ENCODE data around the gene FBXO11.

GRCh38 chr2:47782671-47783485 is 123.4 kb downstream of the FBXO11 start, which contains the start of gene MSH6:
- TF ChIP-seq CTCF (IDR thresholded peaks at IDR 0.05; ENCODE audit: low read depth, low read length, missing input control) (no peak), EGR1 (IDR thresholded peaks at IDR 0.05; ENCODE audit: low read depth in 2 of 2) (no peak), ZBTB33 (IDR thresholded peaks at IDR 0.05) (no peak), MAX (IDR thresholded peaks at IDR 0.05) (no peak), GABPA (IDR thresholded peaks at IDR 0.05 in 1 of 2, conservative IDR thresholded peaks at IDR 0.05 in 1 of 2) (no peak), JUND (IDR thresholded peaks at IDR 0.05) (no peak), YY1 (IDR thresholded peaks at IDR 0.05) (no peak), ATF3 (IDR thresholded peaks at IDR 0.05) (no peak), RAD21 (IDR thresholded peaks at IDR 0.05) (no peak)

All from liver (tissue), 3 donors.